ENCODE data around the gene KATNB1.

The KATNB1 gene

GRCh38 chr16:57756424-57757325 is 21.1 kb downstream of the KATNB1 start:
- no peak for DNase-seq (ENCODE audit: low spot score)

GRCh38 chr16:57757326-57757786 is 21.8 kb downstream of the KATNB1 start:
- peak; percentile 71 for DNase-seq (ENCODE audit: low spot score)

GRCh38 chr16:57757883-57758282 is 22.3 kb downstream of the KATNB1 start:
- DNase-seq (ENCODE audit: low spot score): no peak

GRCh38 chr16:57758331-57759117 is 23.0 kb downstream of the KATNB1 start:
- no peak for DNase-seq (ENCODE audit: low spot score)

- no peak for DNase-seq (ENCODE audit: low spot score)
Observed at GRCh38 chr16:57759131-57759530, 23.6 kb downstream of the KATNB1 start.

- no peak for DNase-seq (ENCODE audit: low spot score)
Observed at GRCh38 chr16:57759541-57760356, 24.2 kb downstream of the KATNB1 start.

- DNase-seq (ENCODE audit: low spot score): no peak
Observed at GRCh38 chr16:57760357-57761160, 25.0 kb downstream of the KATNB1 start.

GRCh38 chr16:57761301-57761700 is 25.7 kb downstream of the KATNB1 start:
- no peak for DNase-seq (ENCODE audit: low spot score)

- DNase-seq (ENCODE audit: low spot score): no peak
Observed at GRCh38 chr16:57761957-57762356, 26.4 kb downstream of the KATNB1 start.

- no peak for DNase-seq (ENCODE audit: low spot score)
Observed at GRCh38 chr16:57762365-57763040, 26.9 kb downstream of the KATNB1 start.

- DNase-seq (ENCODE audit: low spot score): no peak
Observed at GRCh38 chr16:57763285-57764005, 27.9 kb downstream of the KATNB1 start.

GRCh38 chr16:57764006-57764340 is 28.4 kb downstream of the KATNB1 start:
- DNase-seq (ENCODE audit: low spot score): no peak

GRCh38 chr16:57764341-57765159 is 29.0 kb downstream of the KATNB1 start:
- peak; percentile 89 for DNase-seq (ENCODE audit: low spot score)

GRCh38 chr16:57765160-57765728 is 29.7 kb downstream of the KATNB1 start:
- no peak for DNase-seq (ENCODE audit: low spot score)

GRCh38 chr16:57766714-57767348 is 31.3 kb downstream of the KATNB1 start:
- no peak for DNase-seq (ENCODE audit: low spot score)

GRCh38 chr16:57769541-57770145 is 34.1 kb downstream of the KATNB1 start:
- no peak for DNase-seq (ENCODE audit: low spot score)

GRCh38 chr16:57770361-57770760 is 34.8 kb downstream of the KATNB1 start:
- no peak for DNase-seq (ENCODE audit: low spot score)

Measured in RKO (cell line).